Stimulated activated CD4-positive, alpha-beta T cell treated with anti-CD3 and anti-CD28 coated beads, Interleukin-4, amount 100 ng/mL, for 48 hours (primary cell): ENCODE results near the gene RBMS3.

Source experiments
- DNase-seq, 2 donors: peaks; one replicate each; pipeline ENCODE4 v3.0.0-alpha.2; 2020; ENCODE audit warnings: low read depth in 2 of 2

RBMS3 gene

DNA sequence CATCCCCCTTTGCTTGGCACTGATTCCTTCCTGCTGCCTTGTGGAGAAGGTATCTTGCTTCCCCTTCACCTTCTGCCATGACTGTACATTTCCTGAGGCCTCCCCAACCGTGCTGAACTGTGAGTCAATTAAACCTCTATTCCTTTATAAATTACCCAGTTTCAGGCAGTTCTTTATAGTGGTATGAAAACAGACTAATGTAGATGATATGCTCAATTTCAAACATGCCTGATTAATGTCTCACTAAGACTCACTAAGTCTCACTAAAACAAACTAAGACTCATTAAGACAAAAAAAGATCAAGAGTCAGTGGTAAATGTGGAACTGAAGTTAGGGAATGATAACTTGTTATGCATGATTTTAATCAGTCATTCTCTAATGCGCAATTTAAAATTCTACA lies 606.6 kb downstream of the RBMS3 start:
- DNase-seq: no peak

DNA sequence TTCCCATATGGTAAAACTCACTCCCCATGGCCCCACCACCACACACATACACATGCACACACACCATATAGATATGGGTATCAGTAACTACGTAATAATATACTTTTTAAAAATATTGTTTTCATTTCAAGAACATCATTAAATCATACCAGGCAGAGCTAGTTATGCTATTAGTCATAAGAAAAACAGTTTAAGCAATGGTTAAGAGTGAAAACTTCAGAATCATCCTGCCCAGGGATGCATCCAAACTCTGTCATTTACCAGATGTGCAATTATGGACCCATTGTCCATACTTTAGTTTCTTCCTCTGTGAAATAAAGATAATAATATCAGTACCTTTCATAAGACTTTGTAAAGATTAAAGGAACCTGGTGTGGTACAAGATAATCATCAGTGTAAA lies 608.3 kb downstream of the RBMS3 start:
- DNase-seq: no peak

DNA sequence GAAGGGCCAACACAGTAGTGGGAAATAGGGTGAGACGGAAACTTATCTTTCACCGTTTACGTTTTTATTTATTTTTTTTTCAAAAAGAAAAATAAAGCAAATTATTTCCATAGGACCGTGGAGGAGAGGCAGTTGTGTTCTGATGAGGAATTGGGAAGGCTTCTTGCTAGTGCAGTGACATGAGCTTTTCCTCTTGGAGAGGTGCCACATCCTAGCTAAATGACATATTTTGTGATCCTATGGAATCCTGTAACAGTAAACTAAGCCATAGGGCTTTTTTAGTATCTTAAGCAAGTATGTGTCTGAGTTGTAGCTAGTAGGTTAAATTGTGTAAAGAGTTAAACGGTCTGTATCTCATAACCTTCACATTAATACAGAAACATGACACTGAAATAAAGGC lies 609.9 kb downstream of the RBMS3 start:
- DNase-seq: no peak

DNA sequence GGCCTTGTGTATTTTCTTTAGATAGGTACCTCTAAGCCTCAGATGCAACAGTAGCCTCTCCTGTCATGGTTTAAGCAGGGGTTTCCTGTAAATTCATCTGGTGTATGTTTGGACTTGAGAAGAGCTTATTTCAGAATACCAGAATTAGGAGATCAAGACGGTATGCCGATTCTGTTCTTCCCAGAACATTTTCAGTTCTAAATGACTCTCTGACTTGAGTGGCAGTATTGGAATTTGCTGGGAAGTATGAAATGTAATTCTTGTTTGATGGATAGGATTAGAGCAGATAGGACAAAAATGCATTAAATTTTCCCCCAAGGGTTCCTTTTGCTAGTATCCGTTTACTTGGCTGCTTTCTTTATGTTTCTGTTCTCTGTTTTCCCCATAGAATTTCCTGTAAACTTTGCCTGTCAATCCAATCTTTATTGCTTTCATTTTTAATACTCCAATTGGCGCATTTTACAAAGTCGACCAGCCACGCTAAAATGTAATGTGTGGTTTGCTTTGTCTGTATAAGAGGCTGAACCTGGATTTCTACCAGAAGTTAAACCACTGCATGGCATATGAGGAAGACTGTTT lies 612.2 kb downstream of the RBMS3 start:
- no peak for DNase-seq

DNA sequence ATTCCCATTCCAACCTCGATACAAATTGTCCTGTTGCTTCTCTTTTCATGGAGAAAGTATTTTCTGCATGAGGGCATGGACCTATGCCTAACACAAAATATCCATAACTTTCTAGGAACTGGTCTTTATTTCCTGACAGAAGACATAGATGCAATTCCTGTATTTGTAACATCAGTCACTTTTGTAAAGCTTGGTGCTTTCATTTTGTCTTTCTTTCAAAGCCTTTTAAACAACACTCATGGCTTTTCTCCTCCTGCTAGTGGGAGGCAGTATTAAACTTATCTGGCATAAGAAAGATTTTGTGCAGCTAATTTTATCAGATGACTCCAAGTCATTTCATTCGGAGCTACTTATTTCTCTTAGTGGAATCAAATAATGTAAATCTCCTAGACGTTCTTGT lies 616.0 kb downstream of the RBMS3 start:
- DNase-seq: no peak

DNA sequence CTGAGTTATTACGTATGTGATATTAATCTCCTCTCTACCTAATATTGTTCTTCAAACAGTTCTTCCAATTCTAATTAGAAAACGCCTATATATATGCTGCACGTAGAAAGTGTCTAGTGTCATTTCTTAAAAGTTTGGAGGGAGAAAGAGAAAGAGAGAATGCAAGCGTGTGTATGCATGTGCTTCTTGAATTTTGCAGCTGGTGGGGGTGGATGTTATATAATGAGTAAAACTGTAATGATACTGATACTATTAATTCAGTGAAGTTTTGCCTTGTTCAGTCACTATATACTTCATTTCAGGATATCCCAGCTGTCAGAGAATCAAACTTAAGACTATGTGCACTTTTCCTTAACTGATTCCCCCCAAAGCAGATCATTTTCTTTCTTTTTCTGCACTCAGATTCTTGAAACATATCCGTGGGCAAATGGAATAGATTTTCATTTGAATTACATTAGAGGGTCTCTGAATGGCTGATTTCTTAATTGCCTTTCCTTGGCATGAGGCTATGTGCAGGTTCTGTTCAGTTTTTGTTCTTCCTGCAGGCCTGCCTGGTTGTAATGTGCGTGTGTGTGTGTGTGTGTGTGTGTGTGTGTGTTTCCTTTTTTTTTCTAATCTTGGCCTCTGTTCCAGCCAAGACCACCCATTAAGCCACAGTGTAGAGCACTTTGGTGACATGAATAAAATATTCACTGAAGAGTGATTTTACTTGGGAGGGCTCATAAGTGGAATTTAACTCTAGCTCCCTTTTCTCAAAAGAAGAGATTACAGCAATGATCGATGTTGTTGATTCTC lies 617.5 kb downstream of the RBMS3 start:
- DNase-seq: no peak

- DNase-seq: no peak
Observed at GRCh38 chr3:29899021-29899420, 618.1 kb downstream of the RBMS3 start.

DNA sequence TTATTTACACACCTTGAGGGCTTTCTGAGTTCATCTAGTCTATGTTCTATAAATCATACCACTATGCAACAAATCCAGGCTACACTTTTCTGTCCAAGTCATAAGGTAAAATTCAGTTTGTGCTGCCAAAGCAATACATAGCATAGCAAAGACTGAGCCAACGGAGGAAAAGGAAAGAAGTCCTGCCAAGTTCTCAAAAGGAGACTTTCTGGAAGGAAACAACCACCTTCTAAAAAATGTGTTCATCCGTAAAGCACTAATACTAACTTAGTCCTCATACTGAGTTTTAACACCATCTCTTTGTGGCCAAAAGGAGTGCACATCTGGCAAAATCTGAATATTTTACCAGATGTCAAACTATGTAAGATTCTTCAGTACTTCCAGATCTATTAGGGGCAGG lies 620.2 kb downstream of the RBMS3 start:
- no peak for DNase-seq

GRCh38 chr3:29903600-29903999 lies 622.7 kb downstream of the RBMS3 start:
- no peak for DNase-seq

DNA sequence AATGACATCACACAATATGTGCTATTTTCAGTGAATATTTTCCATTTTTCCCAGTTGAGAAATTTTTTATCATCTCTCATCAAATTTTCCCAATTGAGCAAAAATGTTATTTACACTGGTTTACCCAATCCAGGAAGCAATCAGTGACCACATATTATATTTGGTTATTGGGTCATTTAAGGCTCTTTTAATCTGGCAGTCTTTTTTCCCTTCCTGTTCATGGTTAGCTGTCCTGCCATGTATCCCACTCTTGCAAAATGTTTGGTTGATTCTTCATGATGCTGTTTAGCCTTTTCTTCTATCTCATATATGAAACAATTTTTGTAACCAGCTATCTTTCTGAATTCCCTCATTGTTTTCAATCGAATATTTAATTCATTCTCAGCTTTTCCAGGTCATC lies 626.0 kb downstream of the RBMS3 start:
- DNase-seq: no peak

GRCh38 chr3:29912600-29913288 lies 631.9 kb downstream of the RBMS3 start:
- no peak for DNase-seq

DNA sequence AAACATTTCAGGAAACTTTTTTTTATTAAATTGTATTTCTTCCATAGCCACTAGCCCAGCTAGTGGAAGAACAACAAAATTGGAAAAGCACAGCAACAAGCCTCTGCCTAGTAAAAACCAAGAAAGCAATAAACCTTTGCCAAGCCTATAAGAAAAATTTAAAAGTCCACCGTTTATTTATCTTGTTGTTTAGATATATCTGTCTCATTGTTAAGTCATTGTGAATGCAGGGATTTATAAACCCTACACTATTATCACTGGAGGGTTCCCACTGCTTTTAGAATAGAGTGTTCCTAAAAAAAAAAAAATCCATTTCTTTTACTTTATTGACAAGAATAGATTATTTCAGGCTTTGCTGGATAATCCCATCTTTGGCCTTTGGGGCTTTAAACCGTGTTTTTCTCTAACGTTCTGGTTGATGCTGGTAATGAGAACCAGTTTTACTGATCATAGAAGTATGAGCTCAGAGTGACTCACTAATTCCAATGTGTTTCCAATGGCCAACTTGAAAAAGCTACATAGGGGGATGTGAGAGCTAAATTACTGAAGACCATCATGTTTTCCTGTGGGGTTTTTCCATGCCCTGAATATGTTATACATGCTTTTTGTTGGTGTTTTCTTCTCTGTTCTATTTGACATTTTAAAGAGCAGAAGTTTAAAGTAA lies 634.1 kb downstream of the RBMS3 start:
- DNase-seq: no peak

- no peak for DNase-seq
Observed at GRCh38 chr3:29919571-29919970, 638.7 kb downstream of the RBMS3 start.

GRCh38 chr3:29922992-29923746 lies 642.3 kb downstream of the RBMS3 start:
- DNase-seq: no peak

GRCh38 chr3:29924783-29925561 lies 644.1 kb downstream of the RBMS3 start:
- no peak for DNase-seq

DNA sequence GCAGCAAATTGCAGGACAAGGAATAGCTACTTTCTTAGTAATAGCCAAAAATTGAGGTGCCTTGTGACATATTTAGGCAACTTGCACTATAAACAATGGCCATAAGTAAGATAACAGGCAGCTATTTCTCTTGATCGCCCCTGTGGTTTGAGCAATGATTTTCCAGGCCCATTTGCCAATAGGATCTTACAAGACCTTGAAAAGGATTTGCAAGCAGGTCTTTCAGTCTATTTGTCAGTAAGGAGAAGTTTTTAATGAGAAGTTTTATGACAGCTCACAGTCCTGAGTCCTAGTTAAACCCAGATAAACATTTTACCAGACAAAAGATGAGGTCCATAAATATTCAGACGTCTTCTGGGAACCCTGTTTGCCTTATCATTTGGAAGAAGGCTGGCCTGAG lies 645.5 kb downstream of the RBMS3 start:
- no peak for DNase-seq

GRCh38 chr3:29932696-29933325 lies 651.9 kb downstream of the RBMS3 start:
- no peak for DNase-seq

DNA sequence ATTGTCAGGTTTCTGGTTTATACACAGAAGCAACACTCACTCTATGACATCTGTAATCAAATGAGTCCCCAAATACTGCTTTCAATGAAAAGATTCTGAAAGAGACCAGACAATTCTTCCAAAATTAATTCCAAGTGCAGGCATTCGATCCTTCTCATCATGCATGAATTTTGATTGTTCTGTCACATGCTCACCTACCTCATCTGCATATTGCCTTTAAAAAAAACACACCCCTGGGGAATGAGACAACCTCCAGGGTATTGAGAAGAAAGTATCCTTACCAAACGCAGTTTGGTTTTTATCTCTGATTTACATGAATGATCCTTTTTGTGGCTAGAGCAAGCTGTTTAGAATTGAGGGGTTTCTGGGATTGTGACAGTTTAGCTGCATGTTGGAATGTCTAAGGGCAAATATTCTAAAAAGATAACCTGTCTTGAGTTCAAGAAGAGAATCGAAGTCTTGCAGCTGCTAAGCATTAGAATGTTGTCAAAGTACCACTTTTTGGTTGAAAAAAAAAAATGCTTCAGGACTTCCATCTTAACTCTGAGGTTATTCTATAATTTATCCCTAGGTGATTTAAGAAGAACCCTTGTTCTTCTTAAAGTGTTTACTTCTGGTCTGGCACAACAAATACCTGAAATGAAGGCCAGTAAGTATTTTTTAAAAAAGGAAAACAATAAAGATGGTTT lies 653.1 kb downstream of the RBMS3 start:
- DNase-seq: no peak

DNA sequence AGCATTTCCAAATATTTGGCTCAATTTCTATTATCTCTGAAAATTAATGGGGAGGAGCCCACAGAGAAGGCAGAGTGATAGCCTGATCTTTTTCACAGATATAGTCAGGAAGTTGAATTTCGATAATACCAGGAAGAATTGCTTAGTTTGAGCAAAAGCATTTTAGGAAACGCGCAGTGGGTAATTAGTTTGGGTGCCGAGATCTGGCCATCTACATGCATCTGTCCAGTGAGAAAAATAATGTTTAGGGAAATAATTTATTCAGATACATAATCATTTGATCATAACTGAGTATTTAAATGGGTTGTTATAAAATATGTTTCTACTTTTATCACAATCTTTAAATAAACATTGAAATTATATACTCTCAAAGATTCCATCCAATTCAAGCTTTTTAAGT lies 653.9 kb downstream of the RBMS3 start:
- no peak for DNase-seq

- DNase-seq: no peak
Observed at GRCh38 chr3:29936054-29936453, 655.2 kb downstream of the RBMS3 start.
